ENCODE measurements around the gene ACVR2A. TPM values are rescaled to one million over a fixed set of nuclear protein-coding genes. Genes with fewer than 3 reads are reported as not detected.

The ACVR2A gene
- total RNA-seq, 1 experiment from 2014 or later = 17.9 TPM

- no peak for DNase-seq (ENCODE audit: low spot score)
- Histone ChIP-seq H3K4me1 (ENCODE audit: insufficient read depth, low read length, poor library complexity, severe bottlenecking) (peaks cover 8% of the 10 kb centered on the region), H3K9me3 (ENCODE audit: low read depth, low read length, poor library complexity, severe bottlenecking) (no peaks in the 10 kb centered on the region), H3K36me3 (ENCODE audit: insufficient read depth, low read length, poor library complexity, severe bottlenecking) (no peaks in the 10 kb centered on the region), H3K27me3 (replicated peaks; ENCODE audit: insufficient read depth, low read depth, low read length, poor library complexity) (no peaks in the 10 kb centered on the region), H3K27ac (ENCODE audit: low read depth, low read length, poor library complexity, severe bottlenecking) (no peak overlapping the region), H3K4me3 (ENCODE audit: low read depth, low read length, poor library complexity, severe bottlenecking) (no peak overlapping the region)
- CTCF ChIA-PET = no interaction called here
- intact Hi-C loops (cut with micrococcal nuclease; ENCODE audit: unreplicated experiment) = no loop called here
- POLR2A ChIA-PET (ENCODE audit: low non-redundant PET) = no interaction called here
- BruUV-seq (replicated peaks) = no TSS peak
- TF ChIP-seq EZH2 (IDR thresholded peaks at IDR 0.05; ENCODE audit: borderline replicate concordance, low read depth, low read length, poor library complexity, severe bottlenecking) (no peak), CTCF (conservative IDR thresholded peaks at IDR 0.05; ENCODE audit: low read depth, low read length) (no peak)
Measured at GRCh38 chr2:147862859-147863516, 18.2 kb downstream of the ACVR2A start.

- no peak for DNase-seq (ENCODE audit: low spot score)
- no TSS peak for BruUV-seq (replicated peaks)
- Histone ChIP-seq H3K4me3 (ENCODE audit: low read depth, low read length, poor library complexity, severe bottlenecking) (no peak overlapping the region), H3K27ac (ENCODE audit: low read depth, low read length, poor library complexity, severe bottlenecking) (no peak overlapping the region), H3K9me3 (ENCODE audit: low read depth, low read length, poor library complexity, severe bottlenecking) (no peaks in the 10 kb centered on the region), H3K36me3 (ENCODE audit: insufficient read depth, low read length, poor library complexity, severe bottlenecking) (no peaks in the 10 kb centered on the region), H3K27me3 (replicated peaks; ENCODE audit: insufficient read depth, low read depth, low read length, poor library complexity) (no peaks in the 10 kb centered on the region), H3K4me1 (ENCODE audit: insufficient read depth, low read length, poor library complexity, severe bottlenecking) (peaks cover 8% of the 10 kb centered on the region)
- intact Hi-C loops (cut with micrococcal nuclease; ENCODE audit: unreplicated experiment) = no loop called here
- CTCF ChIA-PET = no interaction called here
- TF ChIP-seq CTCF (conservative IDR thresholded peaks at IDR 0.05; ENCODE audit: low read depth, low read length) = no peak
- POLR2A ChIA-PET (ENCODE audit: low non-redundant PET) = no interaction called here
Measured at GRCh38 chr2:147863835-147864234, 19.0 kb downstream of the ACVR2A start.

- POLR2A ChIA-PET (ENCODE audit: low non-redundant PET) = interaction anchor here (0.6 kb wide), 1 partner anchor 581 kb away, joined by 3 read pairs; no protein-coding TSS in a partner anchor
- Histone ChIP-seq H3K9me3 (ENCODE audit: low read depth, low read length, poor library complexity, severe bottlenecking) (no peaks in the 10 kb centered on the region), H3K4me3 (ENCODE audit: low read depth, low read length, poor library complexity, severe bottlenecking) (no peak overlapping the region), H3K27me3 (replicated peaks; ENCODE audit: insufficient read depth, low read depth, low read length, poor library complexity) (no peaks in the 10 kb centered on the region), H3K27ac (ENCODE audit: low read depth, low read length, poor library complexity, severe bottlenecking) (no peak overlapping the region), H3K4me1 (ENCODE audit: insufficient read depth, low read length, poor library complexity, severe bottlenecking) (peaks cover 4% of the 10 kb centered on the region), H3K36me3 (ENCODE audit: insufficient read depth, low read length, poor library complexity, severe bottlenecking) (no peaks in the 10 kb centered on the region)
- CTCF ChIA-PET = no interaction called here
- no peak for DNase-seq (ENCODE audit: low spot score)
- no TSS peak for BruUV-seq (replicated peaks)
- TF ChIP-seq CTCF (conservative IDR thresholded peaks at IDR 0.05; ENCODE audit: low read depth, low read length) (no peak), EZH2 (IDR thresholded peaks at IDR 0.05; ENCODE audit: borderline replicate concordance, low read depth, low read length, poor library complexity, severe bottlenecking) (no peak)
- intact Hi-C loops (cut with micrococcal nuclease; ENCODE audit: unreplicated experiment) = no loop called here
Measured at GRCh38 chr2:147865560-147865959, 20.7 kb downstream of the ACVR2A start.

All from A673 (cell line).